K562 (cell line): ENCODE measurements around the gene MLLT3. TPM values are rescaled to one million over a fixed set of nuclear protein-coding genes. Genes with fewer than 3 reads are reported as not detected.

ENCODE experiments used
- ATAC-seq: fragments of 200-7000 bp; cut with Tn5 transposase; 3 replicates; pipeline ENCODE4 v1.9.1; 2020; ENCODE audit warnings: moderate library complexity
- BruUV-seq: library from RNA; stranded (reverse); fragments of 400-500 nt; replicated peaks from 2 replicates; lab custom pipeline; 2021; lab: Mats Ljungman, UMichigan
- CTCF ChIA-PET: fragments of 300-600 bp; formaldehyde crosslinking; extraction: SDS; loops from one replicate; lab custom pipeline; 2021; ENCODE audit warnings: low intra/inter-chr PET ratio; lab: Yijun Ruan, JAX
- POLR2A ChIA-PET: fragments of 300-600, 350-650 bp; sonication (Branson Sonifier 250); formaldehyde crosslinking; extraction: SDS; loops from one replicate; lab custom pipeline; 2021; ENCODE audit warnings: antibody characterized with exemption, inconsistent platforms; lab: Yijun Ruan, JAX
- DNase-seq, 4 experiments: peaks; one replicate each; pipeline versions ENCODE4 v3.0.0 to v3.0.0-alpha.2; 2011 to 2018; ENCODE audit warnings: low spot score in 3 of 4, mixed read lengths in 3 of 4; ENCODE audit errors: extremely low read depth in 1 of 4
- FAIRE-seq: peaks from 2 replicates; lab custom pipeline; 2011; peaks lifted over from hg19 to GRCh38; lab: Jason Lieb, UNC
- H2AFZ ChIP-seq: 2 replicates; pipeline ENCODE4 v1.6.0; 2011; ENCODE audit warnings: low read depth, low read length, control low read depth, inconsistent platforms
- H3K27ac ChIP-seq: fragments of 200-600 bp; 3 replicates; pipeline ENCODE4 v1.8.0; 2011; ENCODE audit warnings: low read depth, mild to moderate bottlenecking, control low read depth, inconsistent platforms, low read length, moderate library complexity, mixed read lengths; ENCODE audit errors: extremely low read depth
- H3K27me3 ChIP-seq, 2 experiments: fragments of 300-600 bp in 1 of 2; 2 replicates in 1 of 2; 3 replicates in 1 of 2; pipeline versions ENCODE4 v1.6.0 to v1.8.0; 2011; ENCODE audit warnings: inconsistent platforms in 2 of 2, low read length in 2 of 2, mild to moderate bottlenecking in 1 of 2, mixed read lengths in 1 of 2, moderate library complexity in 1 of 2; ENCODE audit not compliant: control insufficient read depth in 2 of 2, insufficient read depth in 2 of 2
- H3K36me3 ChIP-seq: fragments of 300-600 bp; 3 replicates; pipeline ENCODE4 v1.8.0; 2011; ENCODE audit warnings: mild to moderate bottlenecking, low read length, inconsistent platforms; ENCODE audit not compliant: control insufficient read depth, insufficient read depth
- H3K4me1 ChIP-seq, 2 experiments: fragments of 200-600 bp in 1 of 2; replicated peaks in 1 of 2; 2 replicates in 1 of 2; 3 replicates in 1 of 2; pipeline versions ENCODE4 v1.5.1 to v1.8.0; 2011; ENCODE audit warnings: inconsistent platforms in 2 of 2, low read length in 2 of 2, mild to moderate bottlenecking in 1 of 2, mixed read lengths in 1 of 2, moderate library complexity in 1 of 2; ENCODE audit not compliant: control insufficient read depth in 2 of 2, insufficient read depth in 2 of 2
- H3K4me2 ChIP-seq: 2 replicates; pipeline ENCODE4 v1.6.1; 2011; ENCODE audit warnings: low read length, control low read depth, inconsistent platforms, mixed read lengths; ENCODE audit not compliant: insufficient read depth
- H3K4me3 ChIP-seq: fragments of 200-600 bp; sonication (generic), shearing (Covaris generic); 2 replicates; pipeline ENCODE4 v1.5.1; 2016; ENCODE audit warnings: control low read depth, inconsistent platforms
- H3K79me2 ChIP-seq: fragments of 200-600 bp; 3 replicates; pipeline ENCODE4 v1.8.0; 2011; ENCODE audit warnings: low read length, inconsistent platforms; ENCODE audit not compliant: control insufficient read depth, insufficient read depth
- H3K9ac ChIP-seq, 2 experiments: 2 replicates each; pipeline versions ENCODE4 v1.6.0 to v1.6.1; 2011; ENCODE audit warnings: low read depth in 2 of 2, low read length in 2 of 2, control low read depth in 1 of 2, inconsistent platforms in 1 of 2, mild to moderate bottlenecking in 1 of 2, mixed read lengths in 1 of 2; ENCODE audit not compliant: insufficient read depth in 1 of 2
- H3K9me1 ChIP-seq: one replicate; pipeline ENCODE4 v1.6.0; 2011; ENCODE audit warnings: inconsistent platforms, mild to moderate bottlenecking, low read length, moderate library complexity; ENCODE audit not compliant: control insufficient read depth, insufficient read depth
- H3K9me3 ChIP-seq: replicated peaks from 2 replicates; pipeline ENCODE4 v1.5.1; 2011; ENCODE audit warnings: low read depth, low read length, inconsistent platforms; ENCODE audit not compliant: control insufficient read depth, insufficient read depth
- H4K20me1 ChIP-seq: replicated peaks from 2 replicates; pipeline ENCODE4 v1.6.1; 2011; ENCODE audit warnings: low read length, inconsistent platforms, mixed read lengths; ENCODE audit not compliant: control insufficient read depth, insufficient read depth
- CXXC5 ChIP-seq: fragments of 250-450 bp; sonication (Bioruptor Pico); IDR thresholded peaks from 2 replicates; pipeline ENCODE4 v1.8.0; 2022; ENCODE audit warnings: inconsistent platforms, mild to moderate bottlenecking, moderate library complexity
- EHMT2 ChIP-seq: fragments of 450-650 bp; IDR thresholded peaks from 2 replicates; pipeline ENCODE4 v1.6.1; 2018; ENCODE audit warnings: antibody characterized with exemption
- GTF2B ChIP-seq: IDR thresholded peaks from 2 replicates; pipeline ENCODE4 v1.6.1; 2011; ENCODE audit not compliant: insufficient read length; ENCODE audit errors: extremely low read depth
- HBP1 ChIP-seq: fragments of 450-650 bp; formaldehyde crosslinking; IDR thresholded peaks from 2 replicates; pipeline ENCODE4 v1.4.0; 2022; ENCODE audit warnings: missing genetic modification characterization
- JUN ChIP-seq, 2 experiments: sonication (generic) in 1 of 2; formaldehyde crosslinking in 1 of 2; IDR thresholded peaks; 2 replicates each; pipeline versions ENCODE4 v1.6.1 to v1.8.0; 2012 to 2022; ENCODE audit warnings: borderline replicate concordance in 2 of 2, mild to moderate bottlenecking in 2 of 2, improper control_type of control experiment in 1 of 2, low read depth in 1 of 2, low read length in 1 of 2, missing genetic modification reagents in 1 of 2
- KLF6 ChIP-seq: fragments of 250-450 bp; sonication (Bioruptor Pico); IDR thresholded peaks from 2 replicates; pipeline ENCODE4 v1.4.0; 2020; ENCODE audit warnings: mild to moderate bottlenecking, moderate library complexity, borderline replicate concordance
- LARP7 ChIP-seq: fragments of 450-650 bp; IDR thresholded peaks from 2 replicates; pipeline ENCODE4 v1.6.1; 2016
- NCOA4 ChIP-seq: fragments of 450-650 bp; IDR thresholded peaks from 2 replicates; pipeline ENCODE4 v1.6.1; 2018; ENCODE audit warnings: mild to moderate bottlenecking; ENCODE audit not compliant: partially characterized antibody
- PHB ChIP-seq: fragments of 250-450 bp; sonication (Bioruptor Pico); IDR thresholded peaks from 2 replicates; pipeline ENCODE4 v1.5.0; 2021
- PHF20 ChIP-seq: fragments of 450-650 bp; IDR thresholded peaks from 2 replicates; pipeline ENCODE4 v1.6.1; 2018; ENCODE audit not compliant: partially characterized antibody
- ZNF134 ChIP-seq: fragments of 250-450 bp; sonication (Bioruptor Pico); conservative IDR thresholded peaks from 2 replicates; pipeline ENCODE4 v1.4.0; 2020
- ZNF232 ChIP-seq: sonication (generic); formaldehyde crosslinking; IDR thresholded peaks from 2 replicates; pipeline ENCODE4 v1.8.0; 2022; ENCODE audit warnings: mild to moderate bottlenecking, missing genetic modification reagents
- ZNF384 ChIP-seq: IDR thresholded peaks from 2 replicates; pipeline ENCODE4 v1.6.1; 2012; ENCODE audit warnings: low read depth, low read length, improper control_type of control experiment
- ZNF431 ChIP-seq: sonication (generic); formaldehyde crosslinking; IDR thresholded peaks from 2 replicates; pipeline ENCODE4 v1.8.0; 2022; ENCODE audit warnings: mild to moderate bottlenecking, missing genetic modification reagents
- ZSCAN29 ChIP-seq: fragments of 450-650 bp; IDR thresholded peaks from 2 replicates; pipeline ENCODE4 v1.6.1; 2017
- WGBS: fragments of 100-300 bp; shearing (Covaris generic); methylation state at CpG from one replicate; pipeline ENCODE4 v1.1.6; 2016; ENCODE audit warnings: low coverage, mixed read lengths; ENCODE audit not compliant: insufficient coverage; ENCODE audit errors: missing lambda C conversion rate; 5-methylcytosine and 5-hydroxymethylcytosine counted together
- in situ Hi-C: fragments of 300-500 bp; cut with MboI; formaldehyde crosslinking; loops from 4 replicates; pipeline ENCODE4 v1.15.0; 2018; ENCODE audit warnings: inconsistent platforms, mixed read lengths
- intact Hi-C: fragments of 100-400 bp; cut with micrococcal nuclease; formaldehyde crosslinking; loops from 2 replicates; pipeline ENCODE4 v1.14.2; 2022
- polyA plus RNA-seq, 8 experiments: library from polyadenylated mRNA; depleted of rRNA in 4 of 8; stranded (reverse) in 5 of 8; unstranded in 3 of 8; fragments of >200 nt; fragmentation: Nextera tagmentation in 2 of 8; fragmentation: Illumina TruSeq in 1 of 8; extraction: Ambion mirVana in 2 of 8; extraction: Trizol in 1 of 8; gene quantifications; 2 replicates each; pipeline versions ENCODE4 v1.2.1 to v1.2.3, GENCODE V29; 2011 to 2014; ENCODE audit warnings: inconsistent platforms in 1 of 8, missing spikeins in 1 of 8
- total RNA-seq, 7 experiments: library from RNA; depleted of rRNA in 6 of 7; stranded (reverse); fragments of >200 nt in 6 of 7; fragmentation: Illumina TruSeq in 2 of 7; extraction: Trizol in 2 of 7; gene quantifications; 2 replicates each; pipeline versions ENCODE4 v1.2.1 to v1.2.3, GENCODE V29; 2011 to 2021; ENCODE audit warnings: low replicate concordance in 1 of 7
- TF ChIP-seq, protein P1 (sequence below): fragments of 450-650 bp; IDR thresholded peaks from one replicate; pipeline ENCODE4 v1.6.1; 2018; ENCODE audit warnings: mild to moderate bottlenecking, moderate library complexity; ENCODE audit not compliant: partially characterized antibody
- TF ChIP-seq, protein P2 (sequence below): fragments of 250-450 bp; sonication (Bioruptor Pico); IDR thresholded peaks from 2 replicates; pipeline ENCODE4 v1.5.0; 2020; ENCODE audit warnings: mild to moderate bottlenecking
- TF ChIP-seq, protein P3 (sequence below): fragments of 250-450 bp; sonication (Bioruptor Pico); IDR thresholded peaks from 2 replicates; pipeline ENCODE4 v1.4.0; 2020

The MLLT3 gene
- total and polyA plus RNA-seq, 9 of the 15 experiments (the other 6 are each of a cell fraction or from before 2014, with no cell fraction given) = 0.07 to 0.42 (median 0.22) TPM; not detected in 4

GRCh38 chr9:20557890-20558565 lies 64.3 kb downstream of the MLLT3 start:
- TF ChIP-seq NCOA4 = no peak
- no peak for TF ChIP-seq PHB (CRISPR knock-in tag)
- TF ChIP-seq KLF6 (CRISPR knock-in tag) = no peak
- TF ChIP-seq HBP1 = no peak
- TF ChIP-seq, protein P1, sequence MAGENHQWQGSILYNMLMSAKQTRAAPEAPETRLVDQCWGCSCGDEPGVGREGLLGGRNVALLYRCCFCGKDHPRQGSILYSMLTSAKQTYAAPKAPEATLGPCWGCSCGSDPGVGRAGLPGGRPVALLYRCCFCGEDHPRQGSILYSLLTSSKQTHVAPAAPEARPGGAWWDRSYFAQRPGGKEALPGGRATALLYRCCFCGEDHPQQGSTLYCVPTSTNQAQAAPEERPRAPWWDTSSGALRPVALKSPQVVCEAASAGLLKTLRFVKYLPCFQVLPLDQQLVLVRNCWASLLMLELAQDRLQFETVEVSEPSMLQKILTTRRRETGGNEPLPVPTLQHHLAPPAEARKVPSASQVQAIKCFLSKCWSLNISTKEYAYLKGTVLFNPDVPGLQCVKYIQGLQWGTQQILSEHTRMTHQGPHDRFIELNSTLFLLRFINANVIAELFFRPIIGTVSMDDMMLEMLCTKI = no peak
- no peak for TF ChIP-seq GTF2B
- no peak for TF ChIP-seq ZSCAN29
- no peak for TF ChIP-seq ZNF232
- TF ChIP-seq PHF20 = no peak
- TF ChIP-seq EHMT2 = no peak
- TF ChIP-seq LARP7 = no peak
- no peak for TF ChIP-seq CXXC5 (CRISPR knock-in tag)
- TF ChIP-seq ZNF134 (CRISPR knock-in tag) = no peak
- no peak for TF ChIP-seq ZNF384
- TF ChIP-seq, protein P2, sequence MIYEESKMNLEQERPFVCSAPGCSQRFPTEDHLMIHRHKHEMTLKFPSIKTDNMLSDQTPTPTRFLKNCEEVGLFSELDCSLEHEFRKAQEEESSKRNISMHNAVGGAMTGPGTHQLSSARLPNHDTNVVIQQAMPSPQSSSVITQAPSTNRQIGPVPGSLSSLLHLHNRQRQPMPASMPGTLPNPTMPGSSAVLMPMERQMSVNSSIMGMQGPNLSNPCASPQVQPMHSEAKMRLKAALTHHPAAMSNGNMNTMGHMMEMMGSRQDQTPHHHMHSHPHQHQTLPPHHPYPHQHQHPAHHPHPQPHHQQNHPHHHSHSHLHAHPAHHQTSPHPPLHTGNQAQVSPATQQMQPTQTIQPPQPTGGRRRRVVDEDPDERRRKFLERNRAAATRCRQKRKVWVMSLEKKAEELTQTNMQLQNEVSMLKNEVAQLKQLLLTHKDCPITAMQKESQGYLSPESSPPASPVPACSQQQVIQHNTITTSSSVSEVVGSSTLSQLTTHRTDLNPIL (CRISPR knock-in tag) = no peak
- TF ChIP-seq, protein P3, sequence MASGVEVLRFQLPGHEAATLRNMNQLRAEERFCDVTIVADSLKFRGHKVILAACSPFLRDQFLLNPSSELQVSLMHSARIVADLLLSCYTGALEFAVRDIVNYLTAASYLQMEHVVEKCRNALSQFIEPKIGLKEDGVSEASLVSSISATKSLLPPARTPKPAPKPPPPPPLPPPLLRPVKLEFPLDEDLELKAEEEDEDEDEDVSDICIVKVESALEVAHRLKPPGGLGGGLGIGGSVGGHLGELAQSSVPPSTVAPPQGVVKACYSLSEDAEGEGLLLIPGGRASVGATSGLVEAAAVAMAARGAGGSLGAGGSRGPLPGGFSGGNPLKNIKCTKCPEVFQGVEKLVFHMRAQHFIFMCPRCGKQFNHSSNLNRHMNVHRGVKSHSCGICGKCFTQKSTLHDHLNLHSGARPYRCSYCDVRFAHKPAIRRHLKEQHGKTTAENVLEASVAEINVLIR (CRISPR knock-in tag) = no peak
- TF ChIP-seq JUN (IDR thresholded peaks at IDR 0.05; ENCODE audit: borderline replicate concordance, low read depth, low read length) = no peak
- TF ChIP-seq JUN (CRISPR knock-in tag; IDR thresholded peaks at IDR 0.05; ENCODE audit: borderline replicate concordance) = no peak
- no peak for TF ChIP-seq ZNF431 (CRISPR knock-in tag)
- POLR2A ChIA-PET = no interaction called here
- intact Hi-C loops (no loop called here), in situ Hi-C loops (no loop called here)
- no peaks in the 10 kb centered on the region for H3K4me1 ChIP-seq
- no peak overlapping the region for H3K9ac ChIP-seq
- CTCF ChIA-PET = no interaction called here
- no peaks in the 10 kb centered on the region for H3K79me2 ChIP-seq
- FAIRE-seq (no peak), ATAC-seq (no peak), DNase-seq (no peak)
- no peak overlapping the region for H2AFZ ChIP-seq
- WGBS = 0% methylated on average over 5 of the region's 5 CpGs
- no peak overlapping the region for H3K27ac ChIP-seq
- no peaks in the 10 kb centered on the region for H3K36me3 ChIP-seq
- no peak overlapping the region for H3K4me3 ChIP-seq
- no TSS peak for BruUV-seq
- no peaks in the 10 kb centered on the region for H3K27me3 ChIP-seq
- H4K20me1 ChIP-seq = no peaks in the 10 kb centered on the region
- no peaks in the 10 kb centered on the region for H3K9me1 ChIP-seq
- no peaks in the 10 kb centered on the region for H3K9me3 ChIP-seq
- no peak overlapping the region for H3K4me2 ChIP-seq
